Measurements from ENCODE around the gene JPH4. TPM values are rescaled to one million over a fixed set of nuclear protein-coding genes. Genes with fewer than 3 reads are reported as not detected.

The JPH4 gene
- total and polyA plus RNA-seq, 2 of the 8 experiments (the other 6 are each of a cell fraction or from before 2014, with no cell fraction given) = 23.9 to 46.7 TPM

GRCh38 chr14:23566112-23566777 is 12.3 kb downstream of the JPH4 start (continued):
- TF ChIP-seq ATF2 (IDR thresholded peaks at IDR 0.05; ENCODE audit: low read length) = no peak
- TF ChIP-seq JUN (IDR thresholded peaks at IDR 0.05; ENCODE audit: low read depth, low read length) = no peak
- no peak for TF ChIP-seq SAP30 (IDR thresholded peaks at IDR 0.05; ENCODE audit: insufficient read depth, insufficient replicate concordance, low read length)
- no peak for TF ChIP-seq CEBPB (IDR thresholded peaks at IDR 0.05; ENCODE audit: low read depth, low read length)
- TF ChIP-seq SIN3A (conservative IDR thresholded peaks at IDR 0.05 in 1 of 2, IDR thresholded peaks at IDR 0.05 in 1 of 2; ENCODE audit: low read depth in 1 of 2, low read length in 2 of 2) = no peak
- TF ChIP-seq SUZ12 (IDR thresholded peaks at IDR 0.05; ENCODE audit: low read length) = no peak
- TF ChIP-seq EZH2 (IDR thresholded peaks at IDR 0.05; ENCODE audit: low read depth, low read length, severe bottlenecking) = no peak
- TF ChIP-seq ATF3 (IDR thresholded peaks at IDR 0.05; ENCODE audit: insufficient read depth, low read depth, low read length) = no peak

Data from H1 (cell line).